HCT116 (cell line): ENCODE measurements around the gene STAU1. TPM values are rescaled to one million over a fixed set of nuclear protein-coding genes. Genes with fewer than 3 reads are reported as not detected.

Experiments used
- ATAC-seq: fragments of 200-7000 bp; cut with Tn5 transposase; 2 replicates; pipeline ENCODE4 v1.9.1; 2020; ENCODE audit warnings: mild to moderate bottlenecking, moderate library complexity
- BruUV-seq: library from RNA; stranded (reverse); fragments of 400-500 nt; replicated peaks from 2 replicates; lab custom pipeline; 2021; lab: Mats Ljungman, UMichigan
- CTCF ChIA-PET: fragments of 300-600 bp; sonication (Branson Sonifier 250); formaldehyde crosslinking; loops from one replicate; lab custom pipeline; 2021; ENCODE audit warnings: antibody characterized with exemption; lab: Charles Lee
- POLR2A ChIA-PET: fragments of 300-600, 350-600 bp; sonication (Branson Sonifier 250); formaldehyde crosslinking; loops from one replicate; lab custom pipeline; 2021; ENCODE audit warnings: antibody characterized with exemption; lab: Charles Lee
- RAD21 ChIA-PET, 2 experiments: fragments of 300-600 bp; sonication (Branson Sonifier 250); formaldehyde crosslinking; loops; one replicate each; lab custom pipeline; 2023; ENCODE audit warnings: low total read pairs in 2 of 2; ENCODE audit not compliant: uncharacterized antibody in 2 of 2, unreplicated experiment in 2 of 2, low non-redundant PET in 1 of 2; lab: Charles Lee
- DNase-seq: peaks from one replicate; pipeline ENCODE4 v3.0.0-alpha.2; 2010; ENCODE audit warnings: low read depth, low spot score
- H2AFZ ChIP-seq: fragments of 200-600 bp; shearing (Covaris generic), sonication (generic); 2 replicates; pipeline ENCODE4 v1.6.1; 2017; ENCODE audit warnings: low read depth, mixed run types, mixed read lengths, antibody characterized with exemption, low read length; ENCODE audit not compliant: poor library complexity, severe bottlenecking
- H3K27ac ChIP-seq: 2 replicates; pipeline ENCODE4 v1.5.1; 2012; ENCODE audit warnings: low read depth, low read length
- H3K27me3 ChIP-seq: fragments of 200-600 bp; sonication (generic); 2 replicates; pipeline ENCODE4 v1.6.1; 2016; ENCODE audit warnings: mixed run types, low read length, mixed read lengths; ENCODE audit not compliant: insufficient read depth
- H3K36me3 ChIP-seq, 2 experiments: fragments of 200-500 bp in 1 of 2; fragments of 200-600 bp in 1 of 2; sonication (Bioruptor generic) in 1 of 2; sonication (generic) in 1 of 2; 2 replicates each; pipeline versions ENCODE4 v1.5.1 to v1.6.1; 2014 to 2016; ENCODE audit warnings: low read length in 2 of 2, inconsistent platforms in 1 of 2, mixed read lengths in 1 of 2, mixed run types in 1 of 2; ENCODE audit not compliant: insufficient read depth in 2 of 2, control insufficient read depth in 1 of 2
- H3K4me1 ChIP-seq, 2 experiments: fragments of 200-600 bp in 1 of 2; sonication (generic) in 1 of 2; 2 replicates each; pipeline versions ENCODE4 v1.5.1 to v1.6.1; 2012 to 2017; ENCODE audit warnings: low read length in 2 of 2, inconsistent platforms in 1 of 2, mild to moderate bottlenecking in 1 of 2, mixed read lengths in 1 of 2, mixed run types in 1 of 2, moderate library complexity in 1 of 2; ENCODE audit not compliant: insufficient read depth in 2 of 2, control insufficient read depth in 1 of 2
- H3K4me2 ChIP-seq: fragments of 200-600 bp; sonication (generic); 2 replicates; pipeline ENCODE4 v1.6.1; 2017; ENCODE audit warnings: mixed run types, low read length, mixed read lengths
- H3K4me3 ChIP-seq, 2 experiments: fragments of 200-600 bp in 1 of 2; sonication (generic) in 1 of 2; replicated peaks in 1 of 2; 2 replicates each; pipeline ENCODE4 v1.5.1; 2011 to 2016; ENCODE audit warnings: low read length in 2 of 2, control low read depth in 1 of 2, low read depth in 1 of 2, mild to moderate bottlenecking in 1 of 2, mixed read lengths in 1 of 2, mixed run types in 1 of 2
- H3K79me2 ChIP-seq: fragments of 200-600 bp; sonication (generic); 2 replicates; pipeline ENCODE4 v1.6.1; 2017; ENCODE audit warnings: mild to moderate bottlenecking, mixed run types, low read length, moderate library complexity, mixed read lengths; ENCODE audit not compliant: insufficient read depth
- H3K9ac ChIP-seq: fragments of 200-600 bp; sonication (generic); 2 replicates; pipeline ENCODE4 v1.6.1; 2016; ENCODE audit warnings: low read length, mixed read lengths
- H3K9me2 ChIP-seq: fragments of 200-600 bp; sonication (generic), shearing (Covaris generic); 2 replicates; pipeline ENCODE4 v1.6.1; 2017; ENCODE audit warnings: mixed run types, mild to moderate bottlenecking, moderate library complexity; ENCODE audit not compliant: insufficient read depth
- H3K9me3 ChIP-seq, 2 experiments: fragments of 200-500 bp in 1 of 2; fragments of 200-600 bp in 1 of 2; sonication (Bioruptor generic) in 1 of 2; sonication (generic) in 1 of 2; 2 replicates each; pipeline ENCODE4 v1.6.1; 2014 to 2017; ENCODE audit warnings: low read length in 2 of 2, mixed read lengths in 2 of 2, inconsistent platforms in 1 of 2, low read depth in 1 of 2, mild to moderate bottlenecking in 1 of 2, mixed run types in 1 of 2, moderate library complexity in 1 of 2; ENCODE audit not compliant: control insufficient read depth in 1 of 2, insufficient read depth in 1 of 2
- H4K20me1 ChIP-seq: fragments of 200-600 bp; sonication (generic), shearing (Covaris generic); 2 replicates; pipeline ENCODE4 v1.6.1; 2017; ENCODE audit warnings: mixed run types, mild to moderate bottlenecking, moderate library complexity; ENCODE audit not compliant: insufficient read depth
- CEBPB ChIP-seq: IDR thresholded peaks from 2 replicates; pipeline ENCODE4 v1.6.1; 2012; ENCODE audit warnings: low read depth
- EGR1 ChIP-seq: IDR thresholded peaks from 2 replicates; pipeline ENCODE4 v1.6.1; 2012; ENCODE audit warnings: low read depth
- ELF1 ChIP-seq: IDR thresholded peaks from 2 replicates; pipeline ENCODE4 v1.6.1; 2012; ENCODE audit warnings: low read depth, borderline replicate concordance
- EZH2 ChIP-seq: fragments of 200-600 bp; sonication (generic); IDR thresholded peaks from 2 replicates; pipeline ENCODE4 v1.6.1; 2017; ENCODE audit warnings: antibody characterized with exemption, mixed run types
- EZH2phosphoT487 ChIP-seq: fragments of 200-600 bp; IDR thresholded peaks from 2 replicates; pipeline ENCODE4 v1.6.1; 2018; ENCODE audit warnings: antibody characterized with exemption, borderline replicate concordance
- FOSL1 ChIP-seq: IDR thresholded peaks from 2 replicates; pipeline ENCODE4 v1.6.1; 2012; ENCODE audit warnings: low read depth
- JUND ChIP-seq: IDR thresholded peaks from 2 replicates; pipeline ENCODE4 v1.6.1; 2012
- POLR2AphosphoS5 ChIP-seq: IDR thresholded peaks from 2 replicates; pipeline ENCODE4 v1.6.1; 2011; ENCODE audit warnings: mild to moderate bottlenecking, low read depth, low read length, moderate library complexity
- SIN3A ChIP-seq: IDR thresholded peaks from 2 replicates; pipeline ENCODE4 v1.6.1; 2012; ENCODE audit warnings: low read depth
- SP1 ChIP-seq: IDR thresholded peaks from 2 replicates; pipeline ENCODE4 v1.6.1; 2012; ENCODE audit warnings: low read depth
- SRF ChIP-seq: IDR thresholded peaks from 2 replicates; pipeline ENCODE4 v1.6.1; 2012; ENCODE audit warnings: low read depth
- TCF7L2 ChIP-seq: IDR thresholded peaks from 2 replicates; pipeline ENCODE4 v1.7.0; 2011; ENCODE audit warnings: borderline replicate concordance, inconsistent platforms; ENCODE audit not compliant: insufficient read depth, insufficient read length; ENCODE audit errors: extremely low read depth
- YY1 ChIP-seq: IDR thresholded peaks from 2 replicates; pipeline ENCODE4 v1.6.1; 2011; ENCODE audit warnings: low read length, low read depth, moderate library complexity, mild to moderate bottlenecking; ENCODE audit not compliant: insufficient replicate concordance; ENCODE audit errors: extremely low read depth
- intact Hi-C: fragments of 100-400 bp; cut with micrococcal nuclease; formaldehyde crosslinking; loops from 2 replicates; pipeline ENCODE4 v1.10.0; 2022
- total RNA-seq: library from RNA; stranded (reverse); gene quantifications from one replicate; pipeline ENCODE4 v1.2.1, GENCODE V29; 2021; ENCODE audit not compliant: unreplicated experiment
- TF ChIP-seq, protein P1 (sequence below): IDR thresholded peaks from 2 replicates; pipeline ENCODE4 v1.6.1; 2012; ENCODE audit warnings: low read depth
- TF ChIP-seq, protein P2 (sequence below): IDR thresholded peaks from 2 replicates; pipeline ENCODE4 v1.6.1; 2012
- TF ChIP-seq, protein P3 (sequence below): IDR thresholded peaks from 2 replicates; pipeline ENCODE4 v1.6.1; 2012
- TF ChIP-seq, protein P4 (sequence below), 3 experiments: fragments of 200-600 bp in 1 of 3; sonication (generic) in 1 of 3; IDR thresholded peaks in 2 of 3; conservative IDR thresholded peaks in 1 of 3; 2 replicates each; pipeline ENCODE4 v1.5.1; 2012 to 2017; ENCODE audit warnings: low read depth in 2 of 3, low read length in 2 of 3, antibody characterized with exemption in 1 of 3, borderline replicate concordance in 1 of 3, control low read depth in 1 of 3, mild to moderate bottlenecking in 1 of 3, mixed read lengths in 1 of 3, mixed run types in 1 of 3, moderate library complexity in 1 of 3; ENCODE audit not compliant: insufficient read depth in 1 of 3

The STAU1 gene
- total RNA-seq, 1 experiment from 2014 or later = 90.3 TPM

DNA sequence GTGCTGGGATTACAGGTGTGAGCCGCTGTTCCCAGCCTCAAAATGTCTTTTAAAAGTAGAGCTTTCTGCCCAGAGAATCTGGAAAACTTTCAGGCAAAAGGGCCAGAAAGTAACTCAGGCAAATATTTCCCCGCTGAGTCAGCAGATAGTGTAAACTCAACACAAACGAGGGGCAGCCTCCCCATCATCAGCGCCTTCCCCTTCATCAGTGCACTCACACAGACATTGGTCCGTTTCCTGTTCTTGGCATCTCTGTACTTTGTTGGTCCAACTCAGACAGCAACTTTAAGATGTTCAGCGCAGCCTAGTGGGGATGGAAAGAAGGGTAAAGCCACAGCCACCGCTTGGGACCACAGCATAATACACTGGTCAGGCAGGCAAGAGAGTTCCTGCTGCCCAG is 72.6 kb downstream of the STAU1 start:
- DNase-seq (no peak), ATAC-seq (no peak)
- Histone ChIP-seq H3K4me3 (no peak overlapping the region), H4K20me1 (no peaks in the 10 kb centered on the region), H2AFZ (no peak overlapping the region), H3K4me2 (no peak overlapping the region), H3K9ac (no peak overlapping the region), H3K9me3 (no peaks in the 10 kb centered on the region), H3K36me3 (peaks cover 38 to 39% of the 10 kb centered on the region in 2 experiments), H3K27ac (no peak overlapping the region), H3K4me1 (no peaks in the 10 kb centered on the region), H3K27me3 (no peaks in the 10 kb centered on the region), H3K9me2 (no peaks in the 10 kb centered on the region)
- BruUV-seq = no TSS peak
- ChIA-PET CTCF (no interaction called here), RAD21 (no interaction called here)
- intact Hi-C loops = no loop called here
- TF ChIP-seq EZH2phosphoT487 (no peak), POLR2AphosphoS5 (no peak), SRF (no peak), JUND (no peak), FOSL1 (no peak), EGR1 (no peak), ELF1 (no peak), SP1 (no peak), CEBPB (no peak), TCF7L2 (no peak), SIN3A (no peak), EZH2 (no peak), YY1 (no peak)
- TF ChIP-seq, protein P1, sequence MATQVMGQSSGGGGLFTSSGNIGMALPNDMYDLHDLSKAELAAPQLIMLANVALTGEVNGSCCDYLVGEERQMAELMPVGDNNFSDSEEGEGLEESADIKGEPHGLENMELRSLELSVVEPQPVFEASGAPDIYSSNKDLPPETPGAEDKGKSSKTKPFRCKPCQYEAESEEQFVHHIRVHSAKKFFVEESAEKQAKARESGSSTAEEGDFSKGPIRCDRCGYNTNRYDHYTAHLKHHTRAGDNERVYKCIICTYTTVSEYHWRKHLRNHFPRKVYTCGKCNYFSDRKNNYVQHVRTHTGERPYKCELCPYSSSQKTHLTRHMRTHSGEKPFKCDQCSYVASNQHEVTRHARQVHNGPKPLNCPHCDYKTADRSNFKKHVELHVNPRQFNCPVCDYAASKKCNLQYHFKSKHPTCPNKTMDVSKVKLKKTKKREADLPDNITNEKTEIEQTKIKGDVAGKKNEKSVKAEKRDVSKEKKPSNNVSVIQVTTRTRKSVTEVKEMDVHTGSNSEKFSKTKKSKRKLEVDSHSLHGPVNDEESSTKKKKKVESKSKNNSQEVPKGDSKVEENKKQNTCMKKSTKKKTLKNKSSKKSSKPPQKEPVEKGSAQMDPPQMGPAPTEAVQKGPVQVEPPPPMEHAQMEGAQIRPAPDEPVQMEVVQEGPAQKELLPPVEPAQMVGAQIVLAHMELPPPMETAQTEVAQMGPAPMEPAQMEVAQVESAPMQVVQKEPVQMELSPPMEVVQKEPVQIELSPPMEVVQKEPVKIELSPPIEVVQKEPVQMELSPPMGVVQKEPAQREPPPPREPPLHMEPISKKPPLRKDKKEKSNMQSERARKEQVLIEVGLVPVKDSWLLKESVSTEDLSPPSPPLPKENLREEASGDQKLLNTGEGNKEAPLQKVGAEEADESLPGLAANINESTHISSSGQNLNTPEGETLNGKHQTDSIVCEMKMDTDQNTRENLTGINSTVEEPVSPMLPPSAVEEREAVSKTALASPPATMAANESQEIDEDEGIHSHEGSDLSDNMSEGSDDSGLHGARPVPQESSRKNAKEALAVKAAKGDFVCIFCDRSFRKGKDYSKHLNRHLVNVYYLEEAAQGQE = no peak
- TF ChIP-seq, protein P2, sequence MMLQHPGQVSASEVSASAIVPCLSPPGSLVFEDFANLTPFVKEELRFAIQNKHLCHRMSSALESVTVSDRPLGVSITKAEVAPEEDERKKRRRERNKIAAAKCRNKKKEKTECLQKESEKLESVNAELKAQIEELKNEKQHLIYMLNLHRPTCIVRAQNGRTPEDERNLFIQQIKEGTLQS = no peak
- TF ChIP-seq, protein P3, sequence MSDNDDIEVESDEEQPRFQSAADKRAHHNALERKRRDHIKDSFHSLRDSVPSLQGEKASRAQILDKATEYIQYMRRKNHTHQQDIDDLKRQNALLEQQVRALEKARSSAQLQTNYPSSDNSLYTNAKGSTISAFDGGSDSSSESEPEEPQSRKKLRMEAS = no peak
- TF ChIP-seq, protein P4, sequence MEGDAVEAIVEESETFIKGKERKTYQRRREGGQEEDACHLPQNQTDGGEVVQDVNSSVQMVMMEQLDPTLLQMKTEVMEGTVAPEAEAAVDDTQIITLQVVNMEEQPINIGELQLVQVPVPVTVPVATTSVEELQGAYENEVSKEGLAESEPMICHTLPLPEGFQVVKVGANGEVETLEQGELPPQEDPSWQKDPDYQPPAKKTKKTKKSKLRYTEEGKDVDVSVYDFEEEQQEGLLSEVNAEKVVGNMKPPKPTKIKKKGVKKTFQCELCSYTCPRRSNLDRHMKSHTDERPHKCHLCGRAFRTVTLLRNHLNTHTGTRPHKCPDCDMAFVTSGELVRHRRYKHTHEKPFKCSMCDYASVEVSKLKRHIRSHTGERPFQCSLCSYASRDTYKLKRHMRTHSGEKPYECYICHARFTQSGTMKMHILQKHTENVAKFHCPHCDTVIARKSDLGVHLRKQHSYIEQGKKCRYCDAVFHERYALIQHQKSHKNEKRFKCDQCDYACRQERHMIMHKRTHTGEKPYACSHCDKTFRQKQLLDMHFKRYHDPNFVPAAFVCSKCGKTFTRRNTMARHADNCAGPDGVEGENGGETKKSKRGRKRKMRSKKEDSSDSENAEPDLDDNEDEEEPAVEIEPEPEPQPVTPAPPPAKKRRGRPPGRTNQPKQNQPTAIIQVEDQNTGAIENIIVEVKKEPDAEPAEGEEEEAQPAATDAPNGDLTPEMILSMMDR (IDR thresholded peaks at IDR 0.05 in 2 of 3, conservative IDR thresholded peaks at IDR 0.05 in 1 of 3; ENCODE audit: borderline replicate concordance in 1 of 3, insufficient read depth in 1 of 3, low read depth in 2 of 3, low read length in 2 of 3) = no peak
- TF ChIP-seq, all 23 proteins: peak for 0
- no peaks in the 10 kb centered on the region; the same call in 1 of the 2 replicates for H3K79me2 ChIP-seq
- POLR2A ChIA-PET = no interaction called here
